Nephron (organoid): ENCODE measurements around the gene DNAJC17.
A peak's percentile ranks its signal among the peaks of the same experiment; 100 is the strongest.

ENCODE experiments used
- H3K27ac Mint-ChIP-seq, 3 experiments: 2 replicates each; pipeline ENCODE4 v1.8.0; 2020; ENCODE audit warnings: mixed read lengths in 3 of 3, mild to moderate bottlenecking in 2 of 3, moderate library complexity in 1 of 3
- H3K27me3 Mint-ChIP-seq: 2 replicates; pipeline ENCODE4 v1.8.0; 2021; ENCODE audit warnings: low read depth, mild to moderate bottlenecking, moderate library complexity, mixed read lengths
- H3K36me3 Mint-ChIP-seq: 2 replicates; pipeline ENCODE4 v1.8.0; 2020; ENCODE audit warnings: low read depth, mixed read lengths
- H3K4me1 Mint-ChIP-seq: 2 replicates; pipeline ENCODE4 v1.8.0; 2020; ENCODE audit warnings: mixed read lengths
- H3K4me3 Mint-ChIP-seq, 3 experiments: 2 replicates each; pipeline ENCODE4 v1.8.0; 2020; ENCODE audit warnings: mild to moderate bottlenecking in 3 of 3, mixed read lengths in 3 of 3, moderate library complexity in 2 of 3
- H3K9me3 Mint-ChIP-seq: 2 replicates; pipeline ENCODE4 v1.8.0; 2020; ENCODE audit warnings: mixed read lengths
- TF ChIP-seq, protein P1 (sequence below), 3 experiments: fragments of 200-600 bp; sonication (generic); IDR thresholded peaks; one replicate each; pipeline ENCODE4 v1.5.0; 2021; ENCODE audit warnings: antibody characterized with exemption in 3 of 3; ENCODE audit not compliant: unreplicated experiment in 3 of 3

The DNAJC17 gene

DNA sequence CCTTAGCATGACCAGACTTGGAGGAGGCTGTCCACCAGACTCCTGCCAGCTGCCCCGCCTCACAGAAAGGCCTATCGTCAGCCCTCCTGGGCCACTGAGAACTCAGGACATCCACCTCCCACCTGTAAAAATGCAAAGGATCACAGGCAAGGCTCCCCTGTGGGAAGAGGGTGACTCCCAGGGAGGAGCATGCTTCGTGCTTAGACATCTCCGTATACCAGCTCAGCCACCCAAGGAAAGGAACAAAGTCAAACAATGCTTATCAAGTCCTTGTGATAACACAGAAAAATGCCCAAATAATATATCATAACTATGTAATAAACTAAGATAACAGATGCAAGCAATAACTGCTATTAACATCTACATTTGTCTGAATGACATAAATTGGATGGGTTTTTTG, 56.4 kb downstream of the DNAJC17 start:
- TF ChIP-seq, protein P1, sequence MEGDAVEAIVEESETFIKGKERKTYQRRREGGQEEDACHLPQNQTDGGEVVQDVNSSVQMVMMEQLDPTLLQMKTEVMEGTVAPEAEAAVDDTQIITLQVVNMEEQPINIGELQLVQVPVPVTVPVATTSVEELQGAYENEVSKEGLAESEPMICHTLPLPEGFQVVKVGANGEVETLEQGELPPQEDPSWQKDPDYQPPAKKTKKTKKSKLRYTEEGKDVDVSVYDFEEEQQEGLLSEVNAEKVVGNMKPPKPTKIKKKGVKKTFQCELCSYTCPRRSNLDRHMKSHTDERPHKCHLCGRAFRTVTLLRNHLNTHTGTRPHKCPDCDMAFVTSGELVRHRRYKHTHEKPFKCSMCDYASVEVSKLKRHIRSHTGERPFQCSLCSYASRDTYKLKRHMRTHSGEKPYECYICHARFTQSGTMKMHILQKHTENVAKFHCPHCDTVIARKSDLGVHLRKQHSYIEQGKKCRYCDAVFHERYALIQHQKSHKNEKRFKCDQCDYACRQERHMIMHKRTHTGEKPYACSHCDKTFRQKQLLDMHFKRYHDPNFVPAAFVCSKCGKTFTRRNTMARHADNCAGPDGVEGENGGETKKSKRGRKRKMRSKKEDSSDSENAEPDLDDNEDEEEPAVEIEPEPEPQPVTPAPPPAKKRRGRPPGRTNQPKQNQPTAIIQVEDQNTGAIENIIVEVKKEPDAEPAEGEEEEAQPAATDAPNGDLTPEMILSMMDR (IDR thresholded peaks at IDR 0.05; ENCODE audit: unreplicated experiment in 3 of 3): no peak
- Mint-ChIP-seq H3K36me3 (peaks cover 23% of the 10 kb centered on the region), H3K27me3 (no peaks in the 10 kb centered on the region), H3K4me1 (peaks cover 20% of the 10 kb centered on the region), H3K9me3 (no peaks in the 10 kb centered on the region), H3K4me3 (no peak overlapping the region), H3K27ac (no peak overlapping the region)

DNA sequence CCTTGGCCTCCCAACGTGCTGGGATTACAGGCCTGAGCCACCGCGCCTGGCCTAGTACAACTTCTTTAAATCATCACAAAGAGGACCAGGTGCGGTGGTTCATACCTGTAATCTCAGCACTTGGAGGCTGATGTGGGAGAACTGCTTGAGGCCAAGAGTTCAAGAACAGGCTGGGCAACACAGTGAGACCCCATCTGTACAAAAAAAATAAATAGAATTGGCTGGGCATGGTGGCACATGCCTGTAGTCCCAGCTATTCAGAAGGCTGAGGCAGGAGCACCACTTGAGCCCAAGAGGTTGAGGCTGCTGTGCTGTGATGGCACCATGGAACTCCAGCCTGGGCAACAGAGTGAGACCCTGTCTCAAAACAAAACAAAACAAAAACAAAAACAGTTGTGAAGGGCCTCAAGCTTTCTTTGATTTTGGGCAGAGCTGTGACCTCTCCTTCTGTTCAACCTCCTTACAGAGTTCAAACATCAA, 58.1 kb downstream of the DNAJC17 start:
- H3K4me3 Mint-ChIP-seq: no peak overlapping the region
- TF ChIP-seq, protein P1 (IDR thresholded peaks at IDR 0.05; ENCODE audit: unreplicated experiment in 3 of 3): no peak

DNA sequence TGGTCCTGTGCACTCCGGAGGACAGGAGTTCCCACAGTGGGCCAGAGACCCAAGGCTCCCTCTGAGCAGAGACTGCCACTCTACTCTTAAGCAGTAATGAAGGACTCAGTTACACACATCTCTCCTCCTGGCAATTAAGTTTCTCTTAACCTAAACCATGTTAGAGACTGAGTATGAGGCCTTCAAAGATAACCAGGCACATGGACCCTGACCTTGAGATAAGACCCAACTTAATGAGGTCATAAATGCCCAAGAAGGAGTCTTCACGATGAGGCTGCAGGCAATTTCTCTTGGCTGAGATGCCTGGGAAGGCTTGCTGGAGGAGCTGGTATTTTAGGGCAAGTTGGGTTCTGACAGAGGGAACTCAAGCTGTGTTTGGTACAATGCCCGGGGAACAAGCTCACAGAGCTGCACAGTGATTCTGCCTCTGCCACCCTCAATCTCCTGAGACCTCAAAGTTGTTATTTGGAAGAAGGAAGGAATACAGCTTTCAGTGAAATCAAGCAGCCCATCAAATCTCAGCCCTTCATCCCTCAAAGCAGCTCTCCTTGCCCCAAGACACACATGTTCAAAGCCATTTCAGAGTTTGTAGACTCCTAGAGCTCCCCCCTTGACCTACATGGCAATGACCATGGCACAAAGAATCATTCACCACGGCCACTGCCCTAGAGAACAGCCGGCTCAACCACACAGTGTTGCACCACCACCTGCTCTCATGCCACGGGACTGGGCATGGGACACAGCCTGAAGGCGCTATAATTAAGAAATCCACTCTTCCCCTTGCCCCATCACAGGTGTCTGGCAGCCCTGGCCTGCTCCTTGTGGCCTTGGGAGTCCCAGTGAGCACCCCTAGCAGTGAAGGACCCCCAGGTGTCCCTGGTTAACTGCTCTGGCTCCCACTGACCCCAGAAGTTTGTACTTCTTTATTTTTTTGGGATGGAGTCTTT, 59.3 kb downstream of the DNAJC17 start:
- Mint-ChIP-seq H3K9me3 (no peaks in the 10 kb centered on the region), H3K4me1 (peaks cover 10% of the 10 kb centered on the region), H3K36me3 (peaks cover 23% of the 10 kb centered on the region), H3K27me3 (no peaks in the 10 kb centered on the region), H3K27ac (no peak overlapping the region), H3K4me3 (no peak overlapping the region)
- TF ChIP-seq, protein P1 (IDR thresholded peaks at IDR 0.05; ENCODE audit: unreplicated experiment in 3 of 3): no peak

More for the DNA sequence above, 58.1 kb downstream of the DNAJC17 start:
- peaks cover 23% of the 10 kb centered on the region for H3K36me3 Mint-ChIP-seq
- H3K27me3 Mint-ChIP-seq: no peaks in the 10 kb centered on the region
- peaks cover 17% of the 10 kb centered on the region for H3K4me1 Mint-ChIP-seq
- no peaks in the 10 kb centered on the region for H3K9me3 Mint-ChIP-seq
- no peak overlapping the region for H3K27ac Mint-ChIP-seq

DNA sequence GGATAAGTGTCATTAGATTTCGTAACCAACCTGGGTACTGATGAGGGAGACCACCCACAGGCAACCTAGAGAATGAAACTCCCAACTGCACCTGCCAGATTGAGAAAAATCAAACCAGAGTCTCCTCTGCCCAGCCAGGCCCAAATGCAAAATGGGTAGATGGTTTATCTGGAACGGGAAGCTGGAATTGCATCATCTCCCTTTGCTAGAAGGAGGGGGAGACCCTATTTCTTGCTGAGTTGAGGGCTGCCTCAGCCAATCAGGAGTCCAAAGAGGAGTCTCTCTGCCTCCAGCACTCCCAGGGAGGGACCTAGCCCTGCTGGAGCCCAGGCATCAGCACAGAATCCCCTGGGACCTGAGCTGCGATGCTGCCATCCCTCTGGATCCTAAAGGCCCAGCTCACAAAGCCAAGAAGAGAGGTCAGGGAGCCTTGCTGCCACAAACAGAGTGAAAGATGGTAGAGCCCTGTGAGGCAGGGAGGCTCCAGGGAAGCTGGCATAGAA, 60.3 kb downstream of the DNAJC17 start:
- Mint-ChIP-seq H3K27me3 (no peaks in the 10 kb centered on the region), H3K4me3 (no peak overlapping the region), H3K4me1 (peaks cover 5% of the 10 kb centered on the region), H3K27ac (no peak overlapping the region), H3K9me3 (no peaks in the 10 kb centered on the region), H3K36me3 (peaks cover 23% of the 10 kb centered on the region)
- TF ChIP-seq, protein P1 (IDR thresholded peaks at IDR 0.05; ENCODE audit: unreplicated experiment in 3 of 3): no peak

DNA sequence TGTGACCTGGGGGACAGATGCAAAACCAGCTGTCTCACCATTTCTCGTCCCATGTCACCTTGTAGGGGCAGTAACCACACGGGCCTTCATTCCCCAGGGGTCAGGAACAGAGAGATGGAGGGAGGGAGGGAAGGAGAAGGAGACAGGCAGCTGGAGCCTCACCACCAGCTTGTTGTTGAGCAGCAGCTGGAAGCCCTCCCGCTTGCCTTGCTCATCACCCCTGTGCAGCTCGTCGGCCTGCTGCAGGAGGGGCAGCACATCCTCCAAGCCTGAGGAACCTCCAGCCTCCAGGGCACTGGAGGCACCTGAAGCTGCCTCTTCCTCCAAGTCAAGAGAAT, 62.5 kb downstream of the DNAJC17 start:
- peaks cover 25% of the 10 kb centered on the region for H3K36me3 Mint-ChIP-seq
- H3K4me3 Mint-ChIP-seq: no peak overlapping the region

More for the DNA sequence above, 62.5 kb downstream of the DNAJC17 start:
- no peaks in the 10 kb centered on the region for H3K27me3 Mint-ChIP-seq
- H3K27ac Mint-ChIP-seq: peak overlapping the region in 1 of 3 experiments; percentile 82
- peaks cover 5% of the 10 kb centered on the region for H3K4me1 Mint-ChIP-seq
- no peaks in the 10 kb centered on the region for H3K9me3 Mint-ChIP-seq
- TF ChIP-seq, protein P1 (IDR thresholded peaks at IDR 0.05; ENCODE audit: unreplicated experiment in 3 of 3): no peak
